ENCODE results near the gene ROBO1.

DNA sequence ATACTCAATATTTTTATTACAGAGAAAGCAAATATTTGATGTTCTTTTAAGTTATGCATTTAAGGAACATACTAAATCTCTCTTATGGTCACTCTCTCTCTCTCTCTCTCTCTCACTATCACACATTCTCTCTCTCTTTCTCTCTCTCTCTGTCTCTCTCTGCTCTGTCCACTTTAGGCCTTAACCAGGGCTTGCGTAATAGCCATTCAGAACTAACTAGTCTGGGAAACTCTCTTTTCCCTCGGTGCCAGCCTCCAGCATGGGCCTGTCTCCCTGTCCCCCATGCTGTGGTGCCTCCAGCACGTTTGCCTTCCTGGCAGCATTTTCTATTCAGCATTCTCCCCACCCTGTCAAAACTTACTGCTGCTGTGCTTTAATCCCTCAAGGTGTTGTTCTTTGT, 389.7 kb downstream of the ROBO1 start:
- TF ChIP-seq POLR2A (IDR thresholded peaks at IDR 0.05), result no peak
- TF ChIP-seq, protein P1, sequence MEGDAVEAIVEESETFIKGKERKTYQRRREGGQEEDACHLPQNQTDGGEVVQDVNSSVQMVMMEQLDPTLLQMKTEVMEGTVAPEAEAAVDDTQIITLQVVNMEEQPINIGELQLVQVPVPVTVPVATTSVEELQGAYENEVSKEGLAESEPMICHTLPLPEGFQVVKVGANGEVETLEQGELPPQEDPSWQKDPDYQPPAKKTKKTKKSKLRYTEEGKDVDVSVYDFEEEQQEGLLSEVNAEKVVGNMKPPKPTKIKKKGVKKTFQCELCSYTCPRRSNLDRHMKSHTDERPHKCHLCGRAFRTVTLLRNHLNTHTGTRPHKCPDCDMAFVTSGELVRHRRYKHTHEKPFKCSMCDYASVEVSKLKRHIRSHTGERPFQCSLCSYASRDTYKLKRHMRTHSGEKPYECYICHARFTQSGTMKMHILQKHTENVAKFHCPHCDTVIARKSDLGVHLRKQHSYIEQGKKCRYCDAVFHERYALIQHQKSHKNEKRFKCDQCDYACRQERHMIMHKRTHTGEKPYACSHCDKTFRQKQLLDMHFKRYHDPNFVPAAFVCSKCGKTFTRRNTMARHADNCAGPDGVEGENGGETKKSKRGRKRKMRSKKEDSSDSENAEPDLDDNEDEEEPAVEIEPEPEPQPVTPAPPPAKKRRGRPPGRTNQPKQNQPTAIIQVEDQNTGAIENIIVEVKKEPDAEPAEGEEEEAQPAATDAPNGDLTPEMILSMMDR (IDR thresholded peaks at IDR 0.05), result no peak

All from right lobe of liver (tissue), 4 donors.